Measurements from ENCODE around the gene PIMREG.
A peak's percentile ranks its signal among the peaks of the same experiment; 100 is the strongest.

Gene PIMREG

GRCh38 chr17:6427279-6427781 is 16.9 kb upstream of the PIMREG start:
- H3K9me3 ChIP-seq (ENCODE audit: insufficient read depth, low read length, severe bottlenecking) = peaks cover 3% of the 10 kb centered on the region
- no peak overlapping the region for H3K9ac ChIP-seq (ENCODE audit: low read depth, low read length)
- H3K4me3 ChIP-seq (ENCODE audit: low read depth in 1 of 2, low read length in 2 of 2) = peak overlapping the region in 1 of 2 experiments; percentile 23; a peak in 1 of 4 replicates
- no peak for TF ChIP-seq EZH2 (IDR thresholded peaks at IDR 0.05; ENCODE audit: borderline replicate concordance, low read depth, low read length, severe bottlenecking)
- TF ChIP-seq, protein P1, sequence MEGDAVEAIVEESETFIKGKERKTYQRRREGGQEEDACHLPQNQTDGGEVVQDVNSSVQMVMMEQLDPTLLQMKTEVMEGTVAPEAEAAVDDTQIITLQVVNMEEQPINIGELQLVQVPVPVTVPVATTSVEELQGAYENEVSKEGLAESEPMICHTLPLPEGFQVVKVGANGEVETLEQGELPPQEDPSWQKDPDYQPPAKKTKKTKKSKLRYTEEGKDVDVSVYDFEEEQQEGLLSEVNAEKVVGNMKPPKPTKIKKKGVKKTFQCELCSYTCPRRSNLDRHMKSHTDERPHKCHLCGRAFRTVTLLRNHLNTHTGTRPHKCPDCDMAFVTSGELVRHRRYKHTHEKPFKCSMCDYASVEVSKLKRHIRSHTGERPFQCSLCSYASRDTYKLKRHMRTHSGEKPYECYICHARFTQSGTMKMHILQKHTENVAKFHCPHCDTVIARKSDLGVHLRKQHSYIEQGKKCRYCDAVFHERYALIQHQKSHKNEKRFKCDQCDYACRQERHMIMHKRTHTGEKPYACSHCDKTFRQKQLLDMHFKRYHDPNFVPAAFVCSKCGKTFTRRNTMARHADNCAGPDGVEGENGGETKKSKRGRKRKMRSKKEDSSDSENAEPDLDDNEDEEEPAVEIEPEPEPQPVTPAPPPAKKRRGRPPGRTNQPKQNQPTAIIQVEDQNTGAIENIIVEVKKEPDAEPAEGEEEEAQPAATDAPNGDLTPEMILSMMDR (IDR thresholded peaks at IDR 0.05; ENCODE audit: borderline replicate concordance, extremely low read depth, low read length, poor library complexity, severe bottlenecking) = peak; percentile 48
- H3K36me3 ChIP-seq (ENCODE audit: insufficient read depth, low read length) = no peaks in the 10 kb centered on the region
- peak; percentile 77 for DNase-seq
- H4K20me1 ChIP-seq (ENCODE audit: insufficient read depth, low read length) = peaks cover 38% of the 10 kb centered on the region
- ATAC-seq (ENCODE audit: insufficient read depth, low read depth) = peak; percentile 92
- no peak overlapping the region for H2AFZ ChIP-seq (ENCODE audit: low read depth, low read length)
- no peaks in the 10 kb centered on the region for H3K79me2 ChIP-seq (ENCODE audit: insufficient read depth, low read length)
- no peak overlapping the region for H3K27ac ChIP-seq (ENCODE audit: low read length)
- H3K27me3 ChIP-seq (ENCODE audit: insufficient read depth, low read length, poor library complexity) = peaks cover 10% of the 10 kb centered on the region
- H3K4me2 ChIP-seq (ENCODE audit: insufficient read depth, low read length) = peak overlapping the region; percentile 59
- peaks cover 25% of the 10 kb centered on the region for H3K4me1 ChIP-seq (ENCODE audit: insufficient read depth, low read length)

GRCh38 chr17:6428207-6428965 is 15.9 kb upstream of the PIMREG start:
- H4K20me1 ChIP-seq (ENCODE audit: insufficient read depth, low read length) = peaks cover 32% of the 10 kb centered on the region
- DNase-seq = no peak
- H3K4me3 ChIP-seq (ENCODE audit: low read depth in 1 of 2, low read length in 2 of 2) = no peak overlapping the region
- H3K9me3 ChIP-seq (ENCODE audit: insufficient read depth, low read length, severe bottlenecking) = peaks cover 3% of the 10 kb centered on the region
- no peaks in the 10 kb centered on the region for H3K36me3 ChIP-seq (ENCODE audit: insufficient read depth, low read length)
- no peak overlapping the region for H2AFZ ChIP-seq (ENCODE audit: low read depth, low read length)
- peaks cover 6% of the 10 kb centered on the region for H3K27me3 ChIP-seq (ENCODE audit: insufficient read depth, low read length, poor library complexity)
- TF ChIP-seq, protein P1 (IDR thresholded peaks at IDR 0.05; ENCODE audit: borderline replicate concordance, extremely low read depth, low read length, poor library complexity, severe bottlenecking) = no peak
- TF ChIP-seq EZH2 (IDR thresholded peaks at IDR 0.05; ENCODE audit: borderline replicate concordance, low read depth, low read length, severe bottlenecking) = no peak
- H3K27ac ChIP-seq (ENCODE audit: low read length) = no peak overlapping the region
- no peak overlapping the region for H3K9ac ChIP-seq (ENCODE audit: low read depth, low read length)
- H3K4me1 ChIP-seq (ENCODE audit: insufficient read depth, low read length) = peaks cover 25% of the 10 kb centered on the region
- peak overlapping the region; percentile 59 for H3K4me2 ChIP-seq (ENCODE audit: insufficient read depth, low read length)
- no peaks in the 10 kb centered on the region for H3K79me2 ChIP-seq (ENCODE audit: insufficient read depth, low read length)
- ATAC-seq (ENCODE audit: insufficient read depth, low read depth) = no peak

GRCh38 chr17:6429266-6429665 is 15.0 kb upstream of the PIMREG start:
- H3K4me2 ChIP-seq (ENCODE audit: insufficient read depth, low read length) = no peak overlapping the region
- H3K36me3 ChIP-seq (ENCODE audit: insufficient read depth, low read length) = no peaks in the 10 kb centered on the region
- H3K4me1 ChIP-seq (ENCODE audit: insufficient read depth, low read length) = peaks cover 25% of the 10 kb centered on the region
- no peak for DNase-seq
- H3K27ac ChIP-seq (ENCODE audit: low read length) = no peak overlapping the region
- TF ChIP-seq, protein P1 (IDR thresholded peaks at IDR 0.05; ENCODE audit: borderline replicate concordance, extremely low read depth, low read length, poor library complexity, severe bottlenecking) = no peak
- TF ChIP-seq EZH2 (IDR thresholded peaks at IDR 0.05; ENCODE audit: borderline replicate concordance, low read depth, low read length, severe bottlenecking) = no peak
- peaks cover 28% of the 10 kb centered on the region for H4K20me1 ChIP-seq (ENCODE audit: insufficient read depth, low read length)
- no peak overlapping the region for H2AFZ ChIP-seq (ENCODE audit: low read depth, low read length)
- no peak for ATAC-seq (ENCODE audit: insufficient read depth, low read depth)
- H3K27me3 ChIP-seq (ENCODE audit: insufficient read depth, low read length, poor library complexity) = no peaks in the 10 kb centered on the region
- peaks cover 3% of the 10 kb centered on the region for H3K9me3 ChIP-seq (ENCODE audit: insufficient read depth, low read length, severe bottlenecking)
- no peak overlapping the region for H3K4me3 ChIP-seq (ENCODE audit: low read depth in 1 of 2, low read length in 2 of 2)
- no peak overlapping the region for H3K9ac ChIP-seq (ENCODE audit: low read depth, low read length)
- H3K79me2 ChIP-seq (ENCODE audit: insufficient read depth, low read length) = no peaks in the 10 kb centered on the region
